NB4 (cell line): Measurements from ENCODE around the gene TPSD1.
"Not testable (repeated sequence)": the region's sequence is repeated elsewhere in the genome, so short reads cannot be mapped to it uniquely, and the experiment has no call there.

Source experiments
- DNase-seq: peaks from one replicate; pipeline ENCODE4 v3.0.0; 2010; ENCODE audit warnings: low read depth
- H3K4me3 ChIP-seq: one replicate; pipeline ENCODE4 v1.5.1; 2011; ENCODE audit warnings: mild to moderate bottlenecking, low read depth, low read length, moderate library complexity
- MYC ChIP-seq: IDR thresholded peaks from 2 replicates; pipeline ENCODE4 v1.6.1; 2011; ENCODE audit warnings: low read depth, low read length
- POLR2A ChIP-seq: IDR thresholded peaks from 2 replicates; pipeline ENCODE4 v1.6.1; 2011; ENCODE audit warnings: mild to moderate bottlenecking; ENCODE audit not compliant: insufficient read length; ENCODE audit errors: extremely low read depth
- TF ChIP-seq, protein P1 (sequence below): IDR thresholded peaks from one replicate; pipeline ENCODE4 v1.5.1; 2012; ENCODE audit warnings: low read depth, low read length
- TF ChIP-seq, protein P2 (sequence below): IDR thresholded peaks from 2 replicates; pipeline ENCODE4 v1.6.1; 2011; ENCODE audit warnings: low read depth, low read length

TPSD1 gene

DNA sequence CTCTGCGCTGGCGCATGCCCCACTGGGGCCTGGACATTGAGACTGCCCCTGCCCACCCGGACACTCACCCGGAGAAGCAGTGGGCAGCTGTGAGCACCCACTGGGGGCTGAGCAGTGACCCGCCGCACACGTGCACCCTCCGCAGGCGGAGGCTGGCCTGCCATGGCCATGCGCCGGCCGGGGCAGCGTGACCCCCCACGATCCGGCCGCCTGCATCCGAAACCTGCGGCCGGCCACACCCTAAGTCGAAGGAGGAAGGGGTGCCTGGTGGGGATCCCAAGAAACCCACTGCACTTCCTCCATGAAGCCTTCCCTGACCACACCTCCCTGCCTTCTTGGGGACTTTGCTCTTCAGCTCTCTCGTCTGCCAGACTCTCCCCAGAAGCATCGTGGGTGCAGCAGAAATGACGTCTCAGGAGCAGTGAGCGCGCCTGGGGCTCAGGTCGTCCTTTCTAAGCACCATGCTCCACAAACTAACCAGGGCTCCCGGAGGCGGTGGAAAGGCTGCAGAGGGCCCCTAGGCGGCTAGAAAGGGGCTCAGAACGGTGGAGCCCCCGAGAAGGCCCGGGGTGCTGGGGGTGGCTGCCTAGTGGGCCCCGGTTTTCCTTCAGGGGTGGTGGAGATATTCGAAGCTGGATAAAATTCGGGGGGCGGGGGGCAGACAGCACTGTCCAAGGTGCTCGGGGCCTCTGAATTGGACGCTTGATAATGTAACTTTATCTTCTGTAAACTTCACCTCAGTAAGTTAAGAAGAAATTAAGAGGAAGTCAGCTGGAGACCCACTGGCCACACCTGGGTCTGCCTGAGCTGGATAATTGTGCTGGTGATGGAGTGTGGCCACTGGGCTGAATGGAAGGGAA, 32.3 kb upstream of the TPSD1 start:
- H3K4me3 ChIP-seq = no peak overlapping the region
- no peak for DNase-seq
- TF ChIP-seq, protein P1, sequence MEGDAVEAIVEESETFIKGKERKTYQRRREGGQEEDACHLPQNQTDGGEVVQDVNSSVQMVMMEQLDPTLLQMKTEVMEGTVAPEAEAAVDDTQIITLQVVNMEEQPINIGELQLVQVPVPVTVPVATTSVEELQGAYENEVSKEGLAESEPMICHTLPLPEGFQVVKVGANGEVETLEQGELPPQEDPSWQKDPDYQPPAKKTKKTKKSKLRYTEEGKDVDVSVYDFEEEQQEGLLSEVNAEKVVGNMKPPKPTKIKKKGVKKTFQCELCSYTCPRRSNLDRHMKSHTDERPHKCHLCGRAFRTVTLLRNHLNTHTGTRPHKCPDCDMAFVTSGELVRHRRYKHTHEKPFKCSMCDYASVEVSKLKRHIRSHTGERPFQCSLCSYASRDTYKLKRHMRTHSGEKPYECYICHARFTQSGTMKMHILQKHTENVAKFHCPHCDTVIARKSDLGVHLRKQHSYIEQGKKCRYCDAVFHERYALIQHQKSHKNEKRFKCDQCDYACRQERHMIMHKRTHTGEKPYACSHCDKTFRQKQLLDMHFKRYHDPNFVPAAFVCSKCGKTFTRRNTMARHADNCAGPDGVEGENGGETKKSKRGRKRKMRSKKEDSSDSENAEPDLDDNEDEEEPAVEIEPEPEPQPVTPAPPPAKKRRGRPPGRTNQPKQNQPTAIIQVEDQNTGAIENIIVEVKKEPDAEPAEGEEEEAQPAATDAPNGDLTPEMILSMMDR = no peak
- no peak for TF ChIP-seq MYC
- TF ChIP-seq, protein P2, sequence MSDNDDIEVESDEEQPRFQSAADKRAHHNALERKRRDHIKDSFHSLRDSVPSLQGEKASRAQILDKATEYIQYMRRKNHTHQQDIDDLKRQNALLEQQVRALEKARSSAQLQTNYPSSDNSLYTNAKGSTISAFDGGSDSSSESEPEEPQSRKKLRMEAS = no peak
- TF ChIP-seq POLR2A = no peak

DNA sequence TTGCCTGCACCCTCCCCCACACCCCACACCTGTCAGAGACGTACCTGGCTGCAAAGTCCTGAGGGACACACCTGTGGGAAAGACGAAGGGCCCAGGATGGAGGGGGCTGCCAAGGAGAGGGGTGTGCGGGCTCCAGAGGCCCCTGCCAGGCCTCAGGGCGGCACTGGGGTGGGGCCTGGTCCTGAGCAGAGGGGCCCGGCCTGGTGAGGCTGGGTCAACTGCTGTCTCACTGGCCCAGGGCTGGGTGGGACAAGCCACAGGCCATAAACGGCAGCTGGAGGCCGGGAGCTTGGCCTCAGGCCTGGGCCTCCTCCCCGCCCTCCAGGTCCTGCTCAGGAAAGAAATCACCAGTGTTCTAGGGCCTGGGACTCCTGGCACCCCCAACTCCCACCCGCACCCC, 31.3 kb upstream of the TPSD1 start:
- no peak for DNase-seq
- H3K4me3 ChIP-seq = no peak overlapping the region
- TF ChIP-seq MYC (no peak), POLR2A (no peak)
- TF ChIP-seq, protein P1 = no peak
- TF ChIP-seq, protein P2 = no peak

DNA sequence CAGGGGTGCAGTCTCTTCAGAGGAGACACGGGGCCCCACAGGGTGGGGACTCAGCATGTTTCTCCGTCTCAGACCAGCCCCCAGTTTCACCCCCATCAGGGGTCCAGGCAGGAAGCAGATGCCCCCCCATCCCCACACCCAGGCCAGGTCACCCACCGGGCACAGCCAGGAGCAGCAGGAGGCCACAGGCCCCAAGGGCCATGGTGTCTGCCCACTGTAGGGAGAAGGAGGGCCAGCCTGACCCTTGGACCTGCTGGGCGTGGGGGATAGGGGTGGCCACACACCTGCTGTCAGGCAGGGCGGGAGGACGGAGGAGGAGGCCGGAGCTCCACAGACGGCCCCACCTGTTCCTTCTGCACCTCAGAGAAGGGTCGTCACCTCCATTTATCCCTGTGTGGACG, 30.8 kb upstream of the TPSD1 start, which contains the start of gene TPSG1:
TSS of gene TPSG1 (minus strand) at position 218 of the 401 bp plus-strand sequence. CDS start at position 202, 16 bp downstream.
- no peak within 1 kb of the TSS for H3K4me3 ChIP-seq
- TF ChIP-seq, protein P2 = no peak
- TF ChIP-seq, protein P1 = no peak
- TF ChIP-seq MYC = no peak
- no peak for TF ChIP-seq POLR2A
- DNase-seq = no peak

DNA sequence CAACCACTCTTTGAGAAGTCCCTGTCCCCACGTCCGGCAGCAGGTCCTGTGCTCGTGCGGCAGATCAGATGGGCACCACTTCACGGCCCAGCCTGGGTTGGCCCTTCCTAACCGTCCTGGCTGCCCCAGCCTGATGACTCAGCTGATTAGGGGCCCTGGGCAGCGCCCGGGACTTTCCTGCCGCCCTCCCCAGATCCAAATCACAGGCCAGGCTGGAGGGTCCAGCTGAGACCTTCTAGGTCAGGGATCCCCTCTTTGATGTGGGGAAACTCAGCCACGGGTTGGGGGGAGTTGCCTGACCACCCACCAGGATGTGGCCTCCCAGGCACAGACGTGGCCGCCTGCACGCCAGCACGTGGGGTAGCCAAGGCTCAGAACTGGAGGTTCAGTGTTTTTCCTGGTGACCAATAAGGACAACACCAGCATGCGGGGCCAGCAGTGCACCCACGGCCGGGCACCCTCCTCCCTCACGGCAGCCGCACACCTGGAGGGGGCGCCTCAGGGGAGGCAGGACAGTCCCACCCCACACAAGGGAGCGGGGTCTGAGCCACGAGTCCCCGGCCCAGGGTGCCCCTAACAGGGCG, 30.0 kb upstream of the TPSD1 start:
- not testable (repeated sequence) for DNase-seq

DNA sequence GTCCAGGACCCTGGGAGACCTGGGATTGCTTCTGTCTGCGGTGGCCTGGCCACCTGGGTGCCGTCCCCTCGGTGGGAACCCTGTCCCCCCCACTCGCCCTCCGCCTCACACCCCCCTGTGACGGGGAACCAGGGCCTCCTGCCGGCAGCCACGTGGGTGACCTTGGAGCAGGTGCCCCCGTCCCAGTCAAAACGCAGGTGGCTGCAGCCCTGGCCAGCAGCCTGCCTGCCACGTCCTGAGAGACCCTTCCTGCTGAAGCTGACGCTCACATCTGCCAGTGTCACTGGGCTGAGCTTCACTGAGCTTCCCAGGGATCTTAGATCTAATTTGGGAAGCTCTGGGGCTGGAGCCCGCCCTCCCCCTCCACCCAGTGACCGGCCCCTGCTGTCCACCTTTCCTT, 29.2 kb upstream of the TPSD1 start:
- DNase-seq, H3K4me3 ChIP-seq: not testable (repeated sequence)

More for the DNA sequence above, 30.0 kb upstream of the TPSD1 start:
- not testable (repeated sequence) for H3K4me3 ChIP-seq

DNA sequence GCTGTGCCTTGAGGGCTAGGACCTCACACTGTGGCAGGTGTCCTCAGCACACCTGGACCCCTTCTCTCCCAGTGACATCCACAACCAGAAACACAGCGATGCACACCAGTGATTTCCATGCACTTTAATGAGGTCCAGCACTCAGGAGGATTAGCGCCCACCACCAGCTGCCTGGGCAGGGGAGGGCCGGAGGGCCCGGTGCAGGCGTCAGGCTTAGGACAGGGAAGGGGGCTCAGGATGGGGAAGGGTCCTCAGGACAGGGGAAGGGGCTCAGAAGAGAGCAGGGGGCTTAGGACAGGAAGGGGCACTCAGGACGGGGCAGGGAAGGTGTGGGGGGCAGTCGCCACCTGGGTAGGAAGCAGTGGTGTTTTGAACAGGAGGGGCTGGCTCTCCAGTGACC, 27.6 kb upstream of the TPSD1 start:
- not testable (repeated sequence) for H3K4me3 ChIP-seq, DNase-seq

DNA sequence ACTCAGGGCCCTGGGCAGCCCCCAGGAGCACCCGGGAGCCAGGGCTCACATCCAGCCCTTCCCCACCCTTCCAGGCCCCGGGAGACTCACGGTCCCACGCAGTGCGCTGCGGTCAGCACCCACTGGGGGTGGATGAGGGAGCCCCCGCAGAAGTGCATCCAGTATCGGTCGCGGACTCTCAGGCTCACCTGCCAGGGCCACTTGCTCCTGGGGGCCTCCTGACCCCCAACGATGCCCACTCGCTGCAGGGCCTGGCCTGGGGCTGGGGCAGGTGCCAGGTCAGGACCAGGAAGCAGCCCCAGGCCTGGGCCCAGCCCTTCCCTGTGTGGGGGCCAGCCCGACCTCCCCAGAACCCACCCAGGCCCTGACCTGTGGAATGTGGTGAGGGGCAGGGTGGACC, 26.4 kb upstream of the TPSD1 start:
- not testable (repeated sequence) for H3K4me3 ChIP-seq, DNase-seq

DNA sequence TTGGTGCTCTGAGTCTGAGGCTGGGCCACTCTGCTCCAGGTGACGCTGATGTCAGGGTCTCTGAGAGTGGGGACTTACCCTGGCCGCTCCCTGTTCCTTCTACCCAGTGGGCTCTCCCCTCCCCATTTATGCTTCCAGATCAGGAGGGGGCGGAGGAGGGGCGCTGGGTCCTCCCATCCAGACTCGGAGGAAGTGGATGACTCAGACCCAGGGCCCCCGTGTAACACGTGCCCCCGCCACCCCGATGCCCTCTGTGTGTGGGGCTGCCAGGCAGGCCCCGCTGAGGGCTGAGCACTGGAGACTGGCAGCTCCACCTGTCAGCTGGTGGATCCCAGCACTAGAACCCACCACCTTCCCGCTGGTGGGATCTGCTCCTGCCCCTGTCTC, 25.8 kb upstream of the TPSD1 start, which contains the start of gene TPSB2:
TSS of gene TPSB2 (minus strand) at position 101 of the 387 bp plus-strand sequence. CDS start 233 bp downstream, outside the sequence.
- DNase-seq, H3K4me3 ChIP-seq: not testable (repeated sequence)

DNA sequence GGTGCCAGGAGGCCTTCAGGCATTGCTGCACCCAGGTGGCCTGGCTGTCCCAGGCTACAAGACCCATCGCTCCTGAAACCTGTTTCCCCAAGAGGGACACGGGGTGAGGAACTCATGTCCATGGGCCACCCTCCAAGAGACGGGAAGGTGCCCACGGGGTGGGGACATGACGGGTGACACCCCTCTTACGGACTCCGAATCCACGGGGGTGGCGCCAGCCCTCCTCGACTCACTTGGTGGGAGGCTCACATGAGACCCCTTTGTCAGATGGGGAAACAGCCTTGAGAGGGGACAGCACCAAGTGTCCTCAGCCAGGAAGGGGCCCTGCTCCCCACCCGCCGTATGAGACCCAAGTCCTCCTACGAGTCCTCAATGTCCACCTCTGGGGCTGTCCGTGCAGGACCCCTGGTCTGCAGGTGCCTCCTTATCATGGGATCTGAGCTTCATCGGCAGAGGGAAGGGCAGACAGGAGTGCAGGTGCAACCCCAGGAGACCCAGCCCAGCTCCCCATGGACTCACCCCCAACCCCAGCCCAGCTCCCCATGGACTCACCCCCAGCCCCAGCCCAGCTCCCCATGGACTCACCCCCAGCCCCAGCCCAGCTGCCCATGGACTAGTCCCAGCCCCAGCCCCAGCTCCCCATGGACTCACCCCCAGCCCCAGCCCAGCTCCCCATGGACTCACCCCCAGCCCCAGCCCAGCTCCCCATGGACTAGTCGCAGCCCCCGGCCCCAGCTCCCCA, 25.2 kb upstream of the TPSD1 start:
- not testable (repeated sequence) for DNase-seq

DNA sequence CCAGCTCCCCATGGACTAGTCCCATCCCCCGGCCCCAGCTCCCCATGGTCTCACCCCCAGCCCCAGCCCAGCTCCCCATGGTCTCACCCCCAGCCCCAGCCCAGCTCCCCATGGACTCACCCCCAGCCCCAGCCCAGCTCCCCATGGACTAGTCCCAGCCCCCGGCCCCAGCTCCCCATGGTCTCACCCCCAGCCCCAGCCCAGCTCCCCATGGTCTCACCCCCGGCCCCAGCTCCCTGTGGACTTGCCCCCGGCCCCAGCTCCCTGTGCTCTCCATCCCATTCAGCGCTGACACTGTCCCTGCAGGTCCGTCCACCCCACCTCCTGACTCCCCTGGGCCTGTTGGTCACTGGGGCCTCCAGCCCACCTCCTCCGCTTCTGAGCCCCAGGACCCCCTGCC, 24.6 kb upstream of the TPSD1 start:
- DNase-seq, H3K4me3 ChIP-seq: not testable (repeated sequence)

More for the DNA sequence above, 25.2 kb upstream of the TPSD1 start:
- H3K4me3 ChIP-seq = not testable (repeated sequence)

DNA sequence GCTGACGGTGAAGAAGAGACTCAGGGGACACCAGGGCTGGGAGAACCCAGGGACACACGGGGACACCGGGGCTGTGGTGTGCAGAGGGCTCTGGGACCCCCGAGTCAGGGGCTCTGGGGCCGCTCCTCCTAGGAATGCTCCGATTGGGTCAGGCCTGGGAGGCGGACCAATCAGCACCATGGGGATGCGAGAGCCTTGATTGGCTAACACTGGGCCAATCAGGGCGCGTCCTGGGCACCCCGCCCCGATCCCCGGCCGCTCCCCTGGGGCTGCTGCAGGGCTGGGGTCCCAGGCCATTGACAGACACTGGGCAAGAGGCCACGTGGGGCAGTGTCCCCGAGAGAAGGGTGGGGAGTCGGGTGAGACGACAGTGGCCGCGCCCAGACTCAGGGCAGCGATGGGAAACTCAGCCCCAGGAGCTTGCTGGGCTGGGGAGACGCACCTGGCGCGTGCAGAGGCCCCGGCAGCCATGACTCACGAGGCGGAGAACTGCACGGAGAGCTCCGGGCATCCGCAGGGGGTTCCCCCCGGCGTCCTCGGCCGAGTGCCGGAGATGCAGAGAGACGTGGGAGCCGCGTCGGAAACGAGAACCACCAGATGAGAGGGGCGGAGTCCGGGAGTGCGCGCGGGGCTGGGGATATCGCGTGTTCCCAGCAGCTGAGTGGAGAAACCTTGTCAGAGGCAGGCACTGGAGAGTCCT, 23.7 kb upstream of the TPSD1 start:
- not testable (repeated sequence) for DNase-seq, H3K4me3 ChIP-seq

DNA sequence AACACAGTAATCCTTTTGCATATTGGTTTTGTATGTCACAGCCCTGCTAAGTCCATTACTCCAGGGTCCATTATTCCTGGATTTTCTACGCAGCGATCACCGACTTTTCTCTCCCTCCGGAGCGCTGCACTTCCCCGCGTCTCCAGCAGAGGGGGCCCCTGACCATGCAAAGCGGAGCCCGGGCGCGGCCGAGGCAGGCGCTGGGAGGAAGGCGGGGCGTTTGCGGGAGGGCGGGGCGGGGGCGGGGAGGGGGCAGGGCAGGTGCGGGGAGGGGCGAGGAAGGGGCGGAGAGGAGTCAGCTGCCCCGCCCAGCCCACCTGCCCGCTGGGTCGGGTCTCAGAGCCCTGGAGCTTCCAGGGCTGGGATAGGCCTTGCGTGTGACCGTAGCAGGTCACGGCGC, 19.2 kb upstream of the TPSD1 start:
- H3K4me3 ChIP-seq, DNase-seq: not testable (repeated sequence)
